HEK293 (cell line): ENCODE measurements around the gene KMT2D.
A peak's percentile ranks its signal among the peaks of the same experiment; 100 is the strongest.

Source experiments
- CTCF ChIA-PET: fragments of 350-600 bp; formaldehyde crosslinking; extraction: SDS; loops from one replicate; lab custom pipeline; 2021; ENCODE audit warnings: antibody characterized with exemption; lab: Yijun Ruan, JAX
- POLR2A ChIA-PET: fragments of 300-600 bp; formaldehyde crosslinking; extraction: SDS; loops from one replicate; lab custom pipeline; 2020; ENCODE audit warnings: antibody characterized with exemption, inconsistent platforms; lab: Yijun Ruan, JAX
- H3K27ac ChIP-seq: fragments of 200-500 bp; sonication (Bioruptor generic); 2 replicates; pipeline ENCODE4 v1.5.1; 2014; ENCODE audit warnings: low read depth, low read length, control low read depth, inconsistent platforms; ENCODE audit errors: extremely low read depth
- H3K36me3 ChIP-seq, 2 experiments: fragments of 200-500 bp in 1 of 2; sonication (Bioruptor generic) in 1 of 2; 1 replicate in 1 of 2; 2 replicates in 1 of 2; pipeline ENCODE4 v1.5.1; 2014 to 2017; ENCODE audit warnings: inconsistent platforms in 2 of 2, low read length in 2 of 2; ENCODE audit not compliant: control insufficient read depth in 2 of 2, insufficient read depth in 1 of 2
- H3K4me1 ChIP-seq: fragments of 200-500 bp; sonication (Bioruptor generic); 2 replicates; pipeline ENCODE4 v1.5.1; 2014; ENCODE audit warnings: mild to moderate bottlenecking, low read length, inconsistent platforms; ENCODE audit not compliant: control insufficient read depth, insufficient read depth
- H3K4me3 ChIP-seq: 2 replicates; pipeline ENCODE4 v1.5.1; 2011; ENCODE audit warnings: low read depth, mild to moderate bottlenecking, control low read depth, low read length, moderate library complexity
- H3K9me3 ChIP-seq: fragments of 200-500 bp; sonication (Bioruptor generic); 2 replicates; pipeline ENCODE4 v1.5.1; 2014; ENCODE audit warnings: low read depth, low read length, inconsistent platforms; ENCODE audit not compliant: control insufficient read depth, insufficient read depth
- GFI1B ChIP-seq: fragments of 450-650 bp; formaldehyde crosslinking; IDR thresholded peaks from 2 replicates; pipeline ENCODE4 v1.5.1; 2016; ENCODE audit warnings: missing biosample characterization, missing genetic modification characterization
- RBAK ChIP-seq: fragments of 450-650 bp; formaldehyde crosslinking; IDR thresholded peaks from 2 replicates; pipeline ENCODE4 v1.5.1; 2016; ENCODE audit warnings: missing biosample characterization, missing genetic modification characterization
- SCRT1 ChIP-seq: fragments of 450-650 bp; formaldehyde crosslinking; IDR thresholded peaks from 2 replicates; pipeline ENCODE4 v1.5.1; 2016; ENCODE audit warnings: missing biosample characterization, missing genetic modification characterization, borderline replicate concordance
- SCRT2 ChIP-seq: fragments of 450-650 bp; formaldehyde crosslinking; IDR thresholded peaks from 2 replicates; pipeline ENCODE4 v1.5.1; 2016; ENCODE audit warnings: missing biosample characterization, missing genetic modification characterization
- TCF7L2 ChIP-seq: IDR thresholded peaks from 2 replicates; pipeline ENCODE4 v1.6.1; 2011; ENCODE audit warnings: low read depth, mild to moderate bottlenecking, inconsistent platforms, low read length, moderate library complexity, borderline replicate concordance
- ZBTB7A ChIP-seq: fragments of 450-650 bp; formaldehyde crosslinking; IDR thresholded peaks from 2 replicates; pipeline ENCODE4 v1.5.1; 2016; ENCODE audit warnings: low read depth, missing biosample characterization, missing genetic modification characterization
- ZNF10 ChIP-seq: fragments of 450-650 bp; formaldehyde crosslinking; IDR thresholded peaks from 2 replicates; pipeline ENCODE4 v1.5.1; 2017; ENCODE audit warnings: missing biosample characterization, missing genetic modification characterization
- ZNF169 ChIP-seq: fragments of 450-650 bp; formaldehyde crosslinking; IDR thresholded peaks from 2 replicates; pipeline ENCODE4 v1.5.1; 2016; ENCODE audit warnings: missing biosample characterization, missing genetic modification characterization
- ZNF302 ChIP-seq: fragments of 450-650 bp; formaldehyde crosslinking; IDR thresholded peaks from 2 replicates; pipeline ENCODE4 v1.5.1; 2016; ENCODE audit warnings: missing biosample characterization, missing genetic modification characterization, low read depth
- ZNF391 ChIP-seq: fragments of 450-650 bp; formaldehyde crosslinking; IDR thresholded peaks from 2 replicates; pipeline ENCODE4 v1.5.1; 2016; ENCODE audit warnings: low read depth, missing biosample characterization, missing genetic modification characterization, borderline replicate concordance
- ZNF514 ChIP-seq: fragments of 450-650 bp; formaldehyde crosslinking; IDR thresholded peaks from 2 replicates; pipeline ENCODE4 v1.5.1; 2016; ENCODE audit warnings: missing biosample characterization, missing genetic modification characterization
- ZNF521 ChIP-seq: fragments of 450-650 bp; formaldehyde crosslinking; IDR thresholded peaks from 2 replicates; pipeline ENCODE4 v1.5.1; 2017; ENCODE audit warnings: missing biosample characterization, mild to moderate bottlenecking, missing genetic modification characterization
- ZNF585B ChIP-seq: fragments of 450-650 bp; formaldehyde crosslinking; IDR thresholded peaks from 2 replicates; pipeline ENCODE4 v1.5.1; 2016; ENCODE audit warnings: missing biosample characterization, missing genetic modification characterization
- ZNF610 ChIP-seq: fragments of 450-650 bp; formaldehyde crosslinking; IDR thresholded peaks from 2 replicates; pipeline ENCODE4 v1.5.1; 2016; ENCODE audit warnings: missing biosample characterization, missing genetic modification characterization, borderline replicate concordance
- ZNF624 ChIP-seq: fragments of 450-650 bp; formaldehyde crosslinking; IDR thresholded peaks from 2 replicates; pipeline ENCODE4 v1.5.1; 2017; ENCODE audit warnings: missing biosample characterization, missing genetic modification characterization
- ZNF654 ChIP-seq: fragments of 450-650 bp; formaldehyde crosslinking; IDR thresholded peaks from 2 replicates; pipeline ENCODE4 v1.5.1; 2016; ENCODE audit warnings: low read depth, missing biosample characterization, missing genetic modification characterization
- ZNF791 ChIP-seq: fragments of 450-650 bp; formaldehyde crosslinking; IDR thresholded peaks from 2 replicates; pipeline ENCODE4 v1.5.1; 2016; ENCODE audit warnings: missing biosample characterization, missing genetic modification characterization
- TF ChIP-seq, protein P1 (sequence below): fragments of 450-650 bp; formaldehyde crosslinking; IDR thresholded peaks from 2 replicates; pipeline ENCODE4 v1.5.1; 2016; ENCODE audit warnings: missing biosample characterization, missing genetic modification characterization
- TF ChIP-seq, protein P2 (sequence below): fragments of 450-650 bp; formaldehyde crosslinking; IDR thresholded peaks from 2 replicates; pipeline ENCODE4 v1.5.1; 2017; ENCODE audit warnings: missing biosample characterization, missing genetic modification characterization
- TF ChIP-seq, protein P3 (sequence below): fragments of 450-650 bp; formaldehyde crosslinking; IDR thresholded peaks from 2 replicates; pipeline ENCODE4 v1.5.1; 2016; ENCODE audit warnings: missing biosample characterization, missing genetic modification characterization
- TF ChIP-seq, protein P4 (sequence below): fragments of 450-650 bp; formaldehyde crosslinking; IDR thresholded peaks from 2 replicates; pipeline ENCODE4 v1.5.1; 2017; ENCODE audit warnings: missing biosample characterization, mild to moderate bottlenecking, missing genetic modification characterization, moderate library complexity

KMT2D gene

DNA sequence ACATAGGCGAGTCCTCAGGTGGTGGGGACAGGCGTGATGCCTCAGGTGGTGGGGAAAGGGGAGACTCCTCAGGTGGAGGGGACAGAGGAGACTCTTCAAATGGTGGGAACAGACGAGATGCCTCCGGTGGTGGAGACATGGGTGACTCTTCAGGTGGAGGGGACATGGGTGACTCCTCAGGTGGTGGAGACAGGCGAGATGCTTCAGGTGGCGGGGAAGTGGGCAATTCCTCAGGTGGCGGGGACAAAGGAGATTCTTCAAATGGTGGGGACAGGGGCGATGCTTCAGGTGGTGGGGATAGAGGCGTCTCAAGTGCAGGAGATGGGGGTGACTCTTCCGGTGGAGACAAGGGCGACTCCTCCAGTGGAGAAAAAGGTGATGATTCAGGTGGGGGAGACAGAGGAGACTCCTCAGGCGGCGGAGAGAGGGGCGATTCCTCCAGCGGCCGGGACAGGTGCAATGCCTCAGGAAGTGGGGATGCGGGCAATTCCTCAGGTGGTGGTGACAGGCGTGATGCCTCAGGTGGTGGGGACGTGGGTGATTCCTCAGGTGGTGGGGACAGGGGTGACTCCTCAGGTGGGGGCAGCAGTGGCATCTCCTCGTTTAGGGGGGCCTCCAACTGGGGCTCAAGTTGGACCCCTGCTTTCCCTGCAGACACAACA is 8.7 kb downstream of the KMT2D start:
- ChIA-PET CTCF (no interaction called here), POLR2A (no interaction called here)
- H3K4me3 ChIP-seq = no peak overlapping the region
- TF ChIP-seq SCRT2 (tag by site-specific recombination) (peak; percentile 92), GFI1B (tag by site-specific recombination) (no peak), SCRT1 (tag by site-specific recombination) (peak; percentile 99), ZNF521 (tag by site-specific recombination) (no peak)
- H3K27ac ChIP-seq = no peak overlapping the region
- H3K4me1 ChIP-seq = peaks cover 8% of the 10 kb centered on the region; the same call in 1 of the 2 replicates
- peaks cover 49 to 90% of the 10 kb centered on the region in 2 experiments for H3K36me3 ChIP-seq
- H3K9me3 ChIP-seq = no peaks in the 10 kb centered on the region

GRCh38 chr12:49051373-49051764 is 9.2 kb downstream of the KMT2D start:
- POLR2A ChIA-PET = no interaction called here
- H3K36me3 ChIP-seq = peaks cover 52 to 96% of the 10 kb centered on the region in 2 experiments
- TF ChIP-seq, protein P1, sequence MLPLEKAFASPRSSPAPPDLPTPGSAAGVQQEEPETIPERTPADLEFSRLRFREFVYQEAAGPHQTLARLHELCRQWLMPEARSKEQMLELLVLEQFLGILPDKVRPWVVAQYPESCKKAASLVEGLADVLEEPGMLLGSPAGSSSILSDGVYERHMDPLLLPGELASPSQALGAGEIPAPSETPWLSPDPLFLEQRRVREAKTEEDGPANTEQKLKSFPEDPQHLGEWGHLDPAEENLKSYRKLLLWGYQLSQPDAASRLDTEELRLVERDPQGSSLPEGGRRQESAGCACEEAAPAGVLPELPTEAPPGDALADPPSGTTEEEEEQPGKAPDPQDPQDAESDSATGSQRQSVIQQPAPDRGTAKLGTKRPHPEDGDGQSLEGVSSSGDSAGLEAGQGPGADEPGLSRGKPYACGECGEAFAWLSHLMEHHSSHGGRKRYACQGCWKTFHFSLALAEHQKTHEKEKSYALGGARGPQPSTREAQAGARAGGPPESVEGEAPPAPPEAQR = no peak
- TF ChIP-seq, protein P2, sequence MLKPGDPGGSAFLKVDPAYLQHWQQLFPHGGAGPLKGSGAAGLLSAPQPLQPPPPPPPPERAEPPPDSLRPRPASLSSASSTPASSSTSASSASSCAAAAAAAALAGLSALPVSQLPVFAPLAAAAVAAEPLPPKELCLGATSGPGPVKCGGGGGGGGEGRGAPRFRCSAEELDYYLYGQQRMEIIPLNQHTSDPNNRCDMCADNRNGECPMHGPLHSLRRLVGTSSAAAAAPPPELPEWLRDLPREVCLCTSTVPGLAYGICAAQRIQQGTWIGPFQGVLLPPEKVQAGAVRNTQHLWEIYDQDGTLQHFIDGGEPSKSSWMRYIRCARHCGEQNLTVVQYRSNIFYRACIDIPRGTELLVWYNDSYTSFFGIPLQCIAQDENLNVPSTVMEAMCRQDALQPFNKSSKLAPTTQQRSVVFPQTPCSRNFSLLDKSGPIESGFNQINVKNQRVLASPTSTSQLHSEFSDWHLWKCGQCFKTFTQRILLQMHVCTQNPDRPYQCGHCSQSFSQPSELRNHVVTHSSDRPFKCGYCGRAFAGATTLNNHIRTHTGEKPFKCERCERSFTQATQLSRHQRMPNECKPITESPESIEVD (tag by site-specific recombination) = no peak
- TF ChIP-seq ZNF654 (no peak), ZNF302 (no peak)

DNA sequence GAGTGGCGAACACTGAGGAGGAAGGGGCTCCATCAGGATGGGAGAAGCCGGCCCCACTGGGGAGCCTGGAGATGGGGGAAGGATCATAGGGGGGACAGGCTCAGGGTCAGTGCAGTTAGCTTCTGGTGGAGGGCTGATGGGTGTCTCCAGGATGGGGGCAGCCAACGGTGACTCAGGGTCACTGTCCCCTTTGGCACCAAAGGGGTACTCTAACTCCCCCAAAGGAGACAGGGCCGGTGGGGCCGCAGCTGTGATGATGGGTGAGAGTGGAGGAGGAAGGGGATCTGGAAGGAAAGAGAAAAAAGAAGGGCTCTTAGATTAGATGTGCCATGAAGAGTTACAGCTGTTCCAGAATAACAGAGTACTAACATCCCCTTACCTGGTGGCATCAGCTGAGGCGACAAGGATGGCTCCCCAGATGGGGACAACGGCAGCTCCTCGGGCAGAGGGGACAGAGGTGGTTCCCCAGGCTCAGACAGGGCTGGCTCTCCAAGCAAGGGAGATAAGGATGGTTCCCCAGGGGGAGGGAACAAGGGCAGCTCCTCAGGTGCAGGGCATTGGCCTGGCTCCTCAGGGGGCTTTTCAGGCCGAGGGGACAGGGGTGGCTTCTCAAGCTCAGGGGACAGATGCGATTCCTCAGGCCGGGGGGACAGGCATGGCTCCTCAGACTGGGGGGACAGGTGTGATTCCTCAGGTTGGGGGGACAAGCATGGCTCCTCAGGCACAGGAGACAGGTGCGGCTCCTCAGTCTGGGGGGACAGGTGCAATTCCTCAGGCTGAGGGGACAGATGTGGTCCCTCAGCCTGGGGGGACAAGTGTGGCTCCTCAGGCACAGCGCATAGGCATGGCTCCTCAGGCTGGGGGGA is 9.9 kb downstream of the KMT2D start:
- H3K9me3 ChIP-seq = no peaks in the 10 kb centered on the region
- POLR2A ChIA-PET = interaction anchor here (2.9 kb wide), 1 partner anchor 14 kb away, joined by 8 read pairs; no protein-coding TSS in a partner anchor
- H3K36me3 ChIP-seq = peaks cover 52 to 100% of the 10 kb centered on the region in 2 experiments
- 0 out of 2 replicates have a peak, but pooled peaks cover 2% of the 10 kb centered on the region for H3K4me1 ChIP-seq
- CTCF ChIA-PET = interaction anchor here (0.6 kb wide), 1 partner anchor 31 kb away, joined by 5 read pairs; no protein-coding TSS in a partner anchor
- no peak overlapping the region for H3K27ac ChIP-seq
- H3K4me3 ChIP-seq = no peak overlapping the region
- TF ChIP-seq, protein P3, sequence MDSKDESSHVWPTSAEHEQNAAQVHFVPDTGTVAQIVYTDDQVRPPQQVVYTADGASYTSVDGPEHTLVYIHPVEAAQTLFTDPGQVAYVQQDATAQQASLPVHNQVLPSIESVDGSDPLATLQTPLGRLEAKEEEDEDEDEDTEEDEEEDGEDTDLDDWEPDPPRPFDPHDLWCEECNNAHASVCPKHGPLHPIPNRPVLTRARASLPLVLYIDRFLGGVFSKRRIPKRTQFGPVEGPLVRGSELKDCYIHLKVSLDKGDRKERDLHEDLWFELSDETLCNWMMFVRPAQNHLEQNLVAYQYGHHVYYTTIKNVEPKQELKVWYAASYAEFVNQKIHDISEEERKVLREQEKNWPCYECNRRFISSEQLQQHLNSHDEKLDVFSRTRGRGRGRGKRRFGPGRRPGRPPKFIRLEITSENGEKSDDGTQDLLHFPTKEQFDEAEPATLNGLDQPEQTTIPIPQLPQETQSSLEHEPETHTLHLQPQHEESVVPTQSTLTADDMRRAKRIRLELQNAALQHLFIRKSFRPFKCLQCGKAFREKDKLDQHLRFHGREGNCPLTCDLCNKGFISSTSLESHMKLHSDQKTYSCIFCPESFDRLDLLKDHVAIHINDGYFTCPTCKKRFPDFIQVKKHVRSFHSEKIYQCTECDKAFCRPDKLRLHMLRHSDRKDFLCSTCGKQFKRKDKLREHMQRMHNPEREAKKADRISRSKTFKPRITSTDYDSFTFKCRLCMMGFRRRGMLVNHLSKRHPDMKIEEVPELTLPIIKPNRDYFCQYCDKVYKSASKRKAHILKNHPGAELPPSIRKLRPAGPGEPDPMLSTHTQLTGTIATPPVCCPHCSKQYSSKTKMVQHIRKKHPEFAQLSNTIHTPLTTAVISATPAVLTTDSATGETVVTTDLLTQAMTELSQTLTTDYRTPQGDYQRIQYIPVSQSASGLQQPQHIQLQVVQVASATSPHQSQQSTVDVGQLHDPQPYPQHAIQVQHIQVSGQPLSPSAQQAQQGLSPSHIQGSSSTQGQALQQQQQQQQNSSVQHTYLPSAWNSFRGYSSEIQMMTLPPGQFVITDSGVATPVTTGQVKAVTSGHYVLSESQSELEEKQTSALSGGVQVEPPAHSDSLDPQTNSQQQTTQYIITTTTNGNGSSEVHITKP (tag by site-specific recombination) = no peak
- TF ChIP-seq ZNF791 (no peak), ZNF10 (tag by site-specific recombination) (no peak), ZNF514 (no peak), RBAK (tag by site-specific recombination) (no peak), ZNF585B (no peak), ZNF391 (tag by site-specific recombination) (no peak), ZBTB7A (tag by site-specific recombination) (no peak), ZNF654 (no peak), ZNF610 (tag by site-specific recombination) (no peak), TCF7L2 (no peak), ZNF624 (no peak), ZNF169 (tag by site-specific recombination) (no peak)
- TF ChIP-seq, protein P4, sequence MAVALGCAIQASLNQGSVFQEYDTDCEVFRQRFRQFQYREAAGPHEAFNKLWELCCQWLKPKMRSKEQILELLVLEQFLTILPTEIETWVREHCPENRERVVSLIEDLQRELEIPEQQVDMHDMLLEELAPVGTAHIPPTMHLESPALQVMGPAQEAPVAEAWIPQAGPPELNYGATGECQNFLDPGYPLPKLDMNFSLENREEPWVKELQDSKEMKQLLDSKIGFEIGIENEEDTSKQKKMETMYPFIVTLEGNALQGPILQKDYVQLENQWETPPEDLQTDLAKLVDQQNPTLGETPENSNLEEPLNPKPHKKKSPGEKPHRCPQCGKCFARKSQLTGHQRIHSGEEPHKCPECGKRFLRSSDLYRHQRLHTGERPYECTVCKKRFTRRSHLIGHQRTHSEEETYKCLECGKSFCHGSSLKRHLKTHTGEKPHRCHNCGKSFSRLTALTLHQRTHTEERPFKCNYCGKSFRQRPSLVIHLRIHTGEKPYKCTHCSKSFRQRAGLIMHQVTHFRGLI (tag by site-specific recombination) = no peak

More at GRCh38 chr12:49051373-49051764, 9.2 kb downstream of the KMT2D start:
- Histone ChIP-seq H3K4me1 (peaks cover 4% of the 10 kb centered on the region; the same call in 1 of the 2 replicates), H3K27ac (no peak overlapping the region), H3K4me3 (no peak overlapping the region), H3K9me3 (no peaks in the 10 kb centered on the region)
- CTCF ChIA-PET = no interaction called here
